Astrocyte (in vitro differentiated cells and primary cell): Measurements from ENCODE around the gene NPHP4.

Experiments used
- CTCF ChIP-seq: IDR thresholded peaks from 2 replicates; pipeline ENCODE4 v1.5.1; 2011; ENCODE audit warnings: low read depth, mild to moderate bottlenecking, inconsistent platforms, low read length, moderate library complexity; ENCODE audit not compliant: insufficient read depth
- EZH2 ChIP-seq: IDR thresholded peaks from 2 replicates; pipeline ENCODE4 v1.6.1; 2012; ENCODE audit warnings: mild to moderate bottlenecking, low read length, inconsistent platforms; ENCODE audit not compliant: insufficient read depth

DNA sequence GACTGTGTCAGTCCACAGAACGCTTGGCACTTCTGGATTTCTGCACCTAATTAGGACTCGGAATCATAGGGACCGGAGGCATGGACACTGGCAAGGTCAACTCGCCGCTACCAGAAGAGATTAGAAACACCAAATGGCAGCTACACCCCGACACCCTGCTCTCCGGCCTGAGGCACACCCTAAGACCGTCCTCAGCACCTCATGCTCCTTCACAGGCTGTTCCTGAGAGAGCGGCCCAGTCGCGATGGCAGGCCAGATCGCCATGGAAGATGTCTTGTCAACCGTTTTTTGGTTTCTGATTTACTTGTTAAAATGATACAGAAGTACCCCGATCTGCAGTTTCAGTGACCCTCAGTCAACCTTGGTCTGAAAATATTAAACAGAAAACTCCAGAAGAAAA lies 46.8 kb downstream of the NPHP4 start:
- TF ChIP-seq EZH2, result no peak
- TF ChIP-seq CTCF, result no peak
